Measurements from ENCODE around the gene NAT8L.

Gene NAT8L

DNA sequence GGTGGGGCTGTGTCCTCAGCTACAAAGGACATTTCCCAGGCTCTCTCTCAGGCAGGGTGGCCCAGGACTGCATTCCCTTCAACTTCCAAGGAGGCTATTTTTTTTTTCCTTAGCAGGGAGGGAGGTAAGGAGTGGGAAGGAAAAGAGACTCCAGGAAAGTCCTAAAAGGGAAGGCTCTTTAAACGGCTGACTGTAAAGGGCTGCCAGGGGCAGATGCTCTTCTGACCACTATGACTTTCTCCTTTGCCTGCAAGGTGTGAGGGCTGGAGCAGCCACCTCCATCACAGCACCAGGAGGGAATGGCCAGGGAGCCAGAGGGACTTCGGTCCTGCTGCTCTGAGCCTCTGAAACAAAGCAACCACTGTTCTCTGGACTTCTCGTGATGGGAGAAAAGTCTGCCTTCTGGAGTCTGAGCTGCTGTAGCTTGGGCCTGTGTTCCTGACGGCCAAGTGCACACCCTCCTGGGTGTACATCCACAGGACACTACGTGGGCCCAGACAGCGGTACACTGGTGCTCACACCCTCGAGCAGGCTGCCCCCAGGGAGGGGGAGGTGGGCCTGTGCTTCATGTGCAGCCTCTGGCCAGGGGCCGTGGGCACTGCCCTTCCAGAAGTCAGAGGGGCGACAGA is 17.9 kb downstream of the NAT8L start:
- CTCF ChIA-PET = no interaction called here

DNA sequence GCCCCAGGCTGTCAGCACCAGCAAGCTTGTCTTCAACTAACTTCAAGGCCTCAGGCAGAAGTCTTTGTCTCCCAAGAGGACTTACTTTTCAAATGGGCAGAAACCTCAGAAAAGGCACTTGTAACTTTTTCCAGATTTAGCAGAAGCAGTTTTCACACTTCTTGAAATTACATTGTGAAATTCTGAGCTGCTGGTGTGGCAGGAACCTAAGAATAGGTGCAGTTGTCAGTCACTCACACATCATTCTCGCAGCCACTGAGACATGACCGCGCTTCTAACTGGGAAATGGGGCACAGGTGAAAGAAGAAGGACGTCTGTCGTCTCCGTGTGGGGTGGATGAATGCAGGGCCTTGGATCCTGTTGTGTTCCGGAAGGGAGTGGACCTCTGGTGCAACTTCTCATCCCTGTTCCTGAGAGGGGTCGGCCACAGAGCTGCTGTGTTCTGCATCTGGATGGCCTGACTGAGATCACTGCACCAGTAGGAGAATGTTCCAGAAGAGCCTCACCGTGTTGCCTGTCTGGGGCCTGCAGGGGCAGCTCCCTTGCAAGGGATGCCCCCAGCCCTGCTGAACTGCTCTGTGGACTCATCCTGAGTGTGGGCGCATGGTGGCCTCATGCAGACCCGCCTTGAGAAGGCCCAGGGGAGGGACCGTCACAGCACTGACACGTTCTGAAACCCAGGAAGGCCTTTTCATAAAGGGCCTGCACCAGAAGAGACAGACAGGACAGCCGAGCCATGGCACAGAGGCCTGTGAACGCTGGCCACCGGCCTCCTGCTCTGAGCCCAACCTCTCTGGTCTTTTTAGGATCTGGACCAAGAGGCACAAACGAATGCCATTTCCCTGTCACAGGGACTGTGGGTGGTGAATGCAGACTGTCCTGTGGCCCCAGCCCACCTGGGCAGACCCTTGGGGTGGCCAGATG is 18.7 kb downstream of the NAT8L start:
- POLR2A ChIA-PET = no interaction called here
- CTCF ChIA-PET = interaction anchor here (1.3 kb wide), 1 partner anchor 14 kb away, joined by 3 read pairs; no protein-coding TSS in a partner anchor
- TF ChIP-seq, protein P1, sequence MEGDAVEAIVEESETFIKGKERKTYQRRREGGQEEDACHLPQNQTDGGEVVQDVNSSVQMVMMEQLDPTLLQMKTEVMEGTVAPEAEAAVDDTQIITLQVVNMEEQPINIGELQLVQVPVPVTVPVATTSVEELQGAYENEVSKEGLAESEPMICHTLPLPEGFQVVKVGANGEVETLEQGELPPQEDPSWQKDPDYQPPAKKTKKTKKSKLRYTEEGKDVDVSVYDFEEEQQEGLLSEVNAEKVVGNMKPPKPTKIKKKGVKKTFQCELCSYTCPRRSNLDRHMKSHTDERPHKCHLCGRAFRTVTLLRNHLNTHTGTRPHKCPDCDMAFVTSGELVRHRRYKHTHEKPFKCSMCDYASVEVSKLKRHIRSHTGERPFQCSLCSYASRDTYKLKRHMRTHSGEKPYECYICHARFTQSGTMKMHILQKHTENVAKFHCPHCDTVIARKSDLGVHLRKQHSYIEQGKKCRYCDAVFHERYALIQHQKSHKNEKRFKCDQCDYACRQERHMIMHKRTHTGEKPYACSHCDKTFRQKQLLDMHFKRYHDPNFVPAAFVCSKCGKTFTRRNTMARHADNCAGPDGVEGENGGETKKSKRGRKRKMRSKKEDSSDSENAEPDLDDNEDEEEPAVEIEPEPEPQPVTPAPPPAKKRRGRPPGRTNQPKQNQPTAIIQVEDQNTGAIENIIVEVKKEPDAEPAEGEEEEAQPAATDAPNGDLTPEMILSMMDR (IDR thresholded peaks at IDR 0.05; ENCODE audit: control extremely low read depth, extremely low read depth, low read depth, missing control alignments) = no peak
- DNase-seq (ENCODE audit: extremely low spot score) = no peak

More for the DNA sequence above, 17.9 kb downstream of the NAT8L start:
- POLR2A ChIA-PET = no interaction called here
- TF ChIP-seq, protein P1 (IDR thresholded peaks at IDR 0.05; ENCODE audit: control extremely low read depth, extremely low read depth, low read depth, missing control alignments) = no peak
- DNase-seq (ENCODE audit: extremely low spot score) = no peak

DNA sequence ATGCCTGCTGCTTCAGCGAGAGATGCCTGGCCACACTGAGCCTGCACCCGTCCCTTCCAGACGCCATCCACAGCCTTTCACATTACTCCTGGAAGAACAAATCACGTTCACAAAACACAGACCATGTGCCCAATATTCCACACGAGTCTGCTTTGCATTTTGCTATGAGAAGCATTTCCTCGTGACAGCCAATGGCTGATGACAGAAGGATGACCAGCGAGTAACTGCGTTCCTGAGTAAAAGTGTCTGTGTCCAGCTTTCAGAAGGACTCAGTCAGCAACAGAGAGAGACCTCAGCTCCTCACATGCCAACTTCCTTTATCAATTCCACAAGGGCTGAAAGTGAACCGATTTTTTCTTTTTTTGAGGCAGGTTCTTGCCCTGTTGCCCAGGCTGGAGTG is 19.5 kb downstream of the NAT8L start:
- DNase-seq (ENCODE audit: extremely low spot score) = no peak
- CTCF ChIA-PET = interaction anchor here (1.3 kb wide), 1 partner anchor 13 kb away, joined by 3 read pairs; no protein-coding TSS in a partner anchor
- POLR2A ChIA-PET = no interaction called here
- TF ChIP-seq, protein P1 (IDR thresholded peaks at IDR 0.05; ENCODE audit: control extremely low read depth, extremely low read depth, low read depth, missing control alignments) = no peak

DNA sequence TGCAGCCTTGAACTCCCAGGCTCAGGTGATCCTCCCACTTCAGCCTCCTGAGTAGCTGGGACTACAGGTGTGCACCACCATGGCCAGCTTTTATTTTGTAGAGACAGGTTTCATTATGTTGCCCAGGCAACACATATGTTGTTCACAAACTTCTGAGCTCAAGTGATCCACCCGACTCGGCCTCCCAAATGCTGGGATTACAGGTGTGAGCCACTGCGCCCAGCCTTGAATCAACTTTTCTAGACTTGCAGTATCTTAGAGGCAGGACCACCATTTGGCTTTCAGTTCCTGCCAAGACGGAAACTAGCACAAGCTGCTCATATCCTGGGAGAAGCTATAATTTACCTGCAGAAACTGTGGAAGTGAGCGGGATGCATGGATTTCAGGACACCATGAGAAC is 19.9 kb downstream of the NAT8L start:
- DNase-seq (ENCODE audit: extremely low spot score) = no peak
- POLR2A ChIA-PET = no interaction called here
- TF ChIP-seq, protein P1 (IDR thresholded peaks at IDR 0.05; ENCODE audit: control extremely low read depth, extremely low read depth, low read depth, missing control alignments) = no peak
- CTCF ChIA-PET = interaction anchor here (1.3 kb wide), 1 partner anchor 13 kb away, joined by 3 read pairs; no protein-coding TSS in a partner anchor

DNA sequence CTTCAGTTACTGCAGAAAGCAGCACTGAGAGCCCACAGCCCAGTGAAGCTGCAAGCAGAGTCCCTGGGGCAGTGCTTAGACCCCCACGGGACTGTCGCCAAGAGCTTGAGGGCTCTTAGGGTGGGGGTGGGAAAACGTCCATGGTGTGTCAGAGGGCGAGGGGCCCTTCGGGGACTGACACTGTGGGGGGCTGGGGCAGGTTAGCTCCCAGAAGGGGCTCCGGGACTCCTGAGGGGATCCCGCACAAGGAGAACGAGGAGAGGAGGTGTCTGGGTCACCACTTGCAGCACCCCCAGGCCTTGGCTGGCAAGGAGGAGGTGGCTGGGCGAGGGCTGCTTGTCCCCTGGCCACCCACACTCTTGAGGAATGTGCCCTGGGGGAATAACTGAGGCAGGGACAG is 20.8 kb downstream of the NAT8L start:
- ChIA-PET POLR2A (no interaction called here), CTCF (no interaction called here)
- TF ChIP-seq, protein P1 (IDR thresholded peaks at IDR 0.05; ENCODE audit: control extremely low read depth, extremely low read depth, low read depth, missing control alignments) = no peak
- DNase-seq (ENCODE audit: extremely low spot score) = no peak

DNA sequence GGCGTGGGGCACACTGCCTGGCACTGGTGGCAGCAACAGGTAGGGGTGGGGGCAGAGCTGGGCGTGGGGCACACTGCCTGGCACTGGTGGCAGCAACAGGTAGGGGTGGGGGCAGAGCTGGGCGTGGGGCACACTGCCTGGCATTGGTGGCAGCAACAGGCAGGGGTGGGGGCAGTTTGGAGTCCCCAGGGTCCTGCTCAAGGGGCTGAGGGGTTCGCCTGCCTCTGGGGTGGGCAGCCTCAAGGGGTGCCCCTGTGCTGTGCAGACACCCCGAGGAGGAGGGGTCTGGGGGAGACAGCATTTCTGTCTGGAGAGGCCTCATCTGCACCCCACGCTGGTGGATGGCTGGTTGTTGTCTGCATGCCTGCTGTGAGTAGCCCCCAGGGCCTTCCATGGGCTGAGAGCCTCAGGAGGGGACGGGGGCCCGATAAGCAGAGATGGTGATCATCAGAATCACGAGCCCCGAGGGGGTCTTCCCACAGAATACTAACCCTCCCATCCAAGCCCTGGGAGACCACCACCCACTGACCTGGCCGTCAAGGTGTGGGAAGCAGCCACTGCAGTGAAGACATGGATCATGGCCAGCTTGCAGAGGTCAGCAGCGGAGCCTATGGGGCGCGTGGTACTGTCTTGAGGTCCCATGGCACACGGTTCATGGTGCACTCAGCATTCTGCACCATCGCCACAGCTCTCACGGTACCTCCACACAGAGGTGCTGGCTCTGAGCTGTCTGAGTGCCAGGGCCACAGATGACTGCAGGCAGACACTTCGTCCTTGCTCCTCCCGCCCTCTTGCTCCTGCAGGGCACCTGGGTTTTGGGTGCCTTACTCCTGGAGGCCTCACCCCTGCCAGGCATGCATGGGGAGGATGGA is 21.5 kb downstream of the NAT8L start:
- CTCF ChIA-PET = no interaction called here
- TF ChIP-seq, protein P1 (IDR thresholded peaks at IDR 0.05; ENCODE audit: control extremely low read depth, extremely low read depth, low read depth, missing control alignments) = no peak
- DNase-seq (ENCODE audit: extremely low spot score) = no peak
- POLR2A ChIA-PET = no interaction called here

All from GM10248 (cell line).